T-helper 2 cell (primary cell): ENCODE results near the gene ABCC5.
"Not testable (repeated sequence)": the region's sequence is repeated elsewhere in the genome, so short reads cannot be mapped to it uniquely, and the experiment has no call there.

ENCODE experiments used
- DNase-seq, 5 experiments: peaks; one replicate each; pipeline versions ENCODE4 v3.0.0 to v3.0.0-alpha.2; 2012 to 2022

Gene ABCC5

GRCh38 chr3:184015381-184016019, 2.2 kb downstream of the ABCC5 start:
- DNase-seq, result no peak

GRCh38 chr3:184011937-184012889, 5.5 kb downstream of the ABCC5 start:
- DNase-seq, result no peak

GRCh38 chr3:184011230-184011876, 6.3 kb downstream of the ABCC5 start:
- DNase-seq, result no peak

- DNase-seq, result no peak
Observed at GRCh38 chr3:184008161-184008560, 9.5 kb downstream of the ABCC5 start.

- DNase-seq, result not testable (repeated sequence)
Observed at GRCh38 chr3:184007143-184007813, 10.4 kb downstream of the ABCC5 start.

- no peak for DNase-seq
Observed at GRCh38 chr3:184005941-184006507, 11.7 kb downstream of the ABCC5 start.

GRCh38 chr3:184004476-184004875, 13.2 kb downstream of the ABCC5 start:
- DNase-seq, result no peak

- no peak for DNase-seq
Observed at GRCh38 chr3:184003187-184003967, 14.3 kb downstream of the ABCC5 start.

GRCh38 chr3:184002469-184002868, 15.2 kb downstream of the ABCC5 start:
- DNase-seq, result no peak

GRCh38 chr3:184001761-184002160, 15.9 kb downstream of the ABCC5 start:
- DNase-seq, result no peak

- no peak for DNase-seq
Observed at GRCh38 chr3:183991403-183991802, 26.3 kb downstream of the ABCC5 start.

GRCh38 chr3:183988216-183988790, 29.4 kb downstream of the ABCC5 start:
- DNase-seq, result peak in 1 of 5 experiments; percentile 27

GRCh38 chr3:183987000-183987600, 30.6 kb downstream of the ABCC5 start:
- DNase-seq, result peak in 1 of 5 experiments; percentile 19

GRCh38 chr3:183984749-183985729, 32.6 kb downstream of the ABCC5 start:
- DNase-seq, result no peak

- no peak for DNase-seq
Observed at GRCh38 chr3:183984127-183984740, 33.5 kb downstream of the ABCC5 start.

- DNase-seq, result no peak
Observed at GRCh38 chr3:183981990-183982644, 35.6 kb downstream of the ABCC5 start.

GRCh38 chr3:183980403-183980802, 37.3 kb downstream of the ABCC5 start:
- no peak for DNase-seq

- no peak for DNase-seq
Observed at GRCh38 chr3:183975981-183976662, 41.6 kb downstream of the ABCC5 start.
